GM18505 (cell line): ENCODE results near the gene OTOP3.
"Not testable (repeated sequence)": the region's sequence is repeated elsewhere in the genome, so short reads cannot be mapped to it uniquely, and the experiment has no call there.

Experiments
- ATAC-seq: cut with Tn5 transposase; IDR thresholded peaks from one replicate; pipeline ENCODE4 v1.9.1; 2021; ENCODE audit not compliant: unreplicated experiment
- POLR2A ChIP-seq: IDR thresholded peaks from 4 replicates; pipeline ENCODE4 v1.6.1; 2011; ENCODE audit warnings: borderline replicate concordance; ENCODE audit not compliant: insufficient read depth, insufficient read length; ENCODE audit errors: extremely low read depth

Gene OTOP3

DNA sequence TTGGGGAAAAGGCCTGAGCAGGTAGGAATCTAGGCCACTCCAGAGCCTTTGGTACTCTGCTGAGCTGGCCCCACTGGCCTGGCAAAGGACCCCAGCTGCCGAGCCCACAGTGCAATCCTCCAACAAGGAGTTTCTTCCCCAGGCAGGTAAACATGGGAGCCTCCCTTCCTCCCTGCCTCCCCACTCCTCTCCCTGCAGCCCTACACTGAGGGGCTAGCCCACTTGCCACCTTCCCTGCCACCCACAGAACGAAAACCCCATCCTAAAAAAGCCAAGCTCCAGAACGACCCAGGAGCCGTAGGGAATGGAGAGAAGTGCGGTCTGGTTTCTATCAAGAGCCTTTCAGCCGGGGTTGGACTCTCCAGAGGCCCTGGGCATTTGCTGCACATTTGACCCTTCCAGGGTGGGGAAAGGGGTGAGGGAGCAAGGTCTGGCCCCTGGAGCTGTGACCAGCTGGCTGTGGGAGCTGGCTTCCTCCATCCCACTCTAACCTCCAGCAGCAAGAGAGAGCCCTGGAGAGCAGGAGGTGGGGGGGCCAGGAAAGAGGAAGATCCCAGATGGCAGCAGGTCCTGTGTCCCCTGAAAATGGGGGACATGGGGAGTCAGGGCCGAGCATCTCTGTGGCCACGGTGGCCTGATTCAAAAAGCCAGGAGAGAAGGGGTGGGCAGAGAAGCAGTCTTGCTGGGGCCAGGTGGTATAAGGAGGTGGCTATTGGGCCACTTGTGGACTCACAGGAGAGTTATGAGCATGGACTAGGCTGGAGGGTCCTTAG lies 35.6 kb downstream of the OTOP3 start:
- no peak for ATAC-seq
- TF ChIP-seq POLR2A, result no peak

GRCh38 chr17:74971842-74972106 lies 36.1 kb downstream of the OTOP3 start:
- no peak for ATAC-seq

DNA sequence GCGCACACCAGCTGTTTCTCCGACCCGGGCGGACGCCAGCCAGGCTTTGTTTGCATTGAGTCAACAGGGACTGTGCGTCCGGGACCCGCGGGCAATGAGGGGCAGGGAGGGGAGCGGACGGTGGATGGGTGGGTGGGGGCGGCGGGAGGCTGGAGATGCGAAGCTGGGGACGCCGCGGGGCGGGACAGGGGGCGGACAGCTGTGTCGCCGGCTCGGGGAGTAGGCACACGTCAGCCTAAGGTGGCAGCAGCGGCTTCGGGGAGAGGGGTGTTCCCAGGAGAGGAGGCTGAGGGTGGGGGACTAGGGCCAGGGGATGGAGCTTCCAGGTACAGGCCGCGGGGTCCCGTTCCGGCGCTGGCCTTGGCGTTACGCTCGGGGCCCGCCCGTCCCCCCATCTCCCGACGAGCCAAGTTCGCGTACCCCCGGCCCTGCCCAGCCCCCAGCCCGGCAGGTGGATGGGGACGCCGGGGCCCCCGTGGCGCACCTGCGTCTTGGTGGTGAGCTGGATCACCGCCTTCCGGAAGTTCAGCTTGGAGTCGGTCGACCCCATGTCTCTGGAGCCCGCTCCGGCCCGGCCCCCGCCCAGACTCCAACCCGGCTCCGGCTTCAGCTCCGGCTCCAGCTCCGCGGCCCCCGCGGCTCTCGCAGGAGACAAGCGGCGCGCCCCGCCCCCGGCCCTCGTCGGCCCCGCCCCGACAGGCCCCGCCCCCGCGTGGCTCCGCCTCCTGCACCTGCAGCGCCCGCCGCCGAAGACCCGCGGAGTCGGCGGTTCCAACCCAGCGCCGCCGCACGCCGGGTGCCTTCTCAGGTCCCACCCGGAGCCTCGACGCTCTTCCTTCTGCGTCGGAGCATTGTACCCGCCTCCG lies 36.6 kb downstream of the OTOP3 start, which contains the start of gene HID1:
TSS of gene HID1 (minus strand) at position 653 of the 866 bp plus-strand sequence. CDS start at position 550, 103 bp downstream.
- no peak for TF ChIP-seq POLR2A

More at GRCh38 chr17:74971842-74972106, 36.1 kb downstream of the OTOP3 start:
- no peak for TF ChIP-seq POLR2A

GRCh38 chr17:74972973-74973328 lies 37.3 kb downstream of the OTOP3 start:
- TF ChIP-seq POLR2A, result no peak
- ATAC-seq, result no peak

More for the DNA sequence above, 36.6 kb downstream of the OTOP3 start, which contains the start of gene HID1:
- ATAC-seq, result no peak

GRCh38 chr17:74975943-74976342 lies 40.2 kb downstream of the OTOP3 start:
- ATAC-seq, result no peak
- no peak for TF ChIP-seq POLR2A

DNA sequence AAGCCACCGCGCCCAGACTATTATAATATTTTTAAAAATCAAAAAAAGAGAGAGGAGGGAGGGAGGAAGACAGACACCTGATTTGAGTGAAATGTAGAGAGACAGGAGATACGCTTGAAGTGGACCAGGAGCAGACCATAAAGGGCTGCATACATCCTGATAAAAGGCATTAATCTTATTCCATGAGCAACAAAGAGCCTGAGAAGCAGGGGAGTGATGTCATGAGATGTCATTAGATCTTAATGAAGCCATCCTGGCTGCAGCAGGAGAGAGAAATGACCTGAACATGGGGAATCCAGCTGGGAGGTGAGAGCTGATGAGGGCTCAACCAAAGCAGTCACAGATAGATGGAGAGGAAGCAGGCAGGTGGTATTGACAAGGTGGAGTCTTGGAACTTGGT lies 42.1 kb downstream of the OTOP3 start:
- no peak for ATAC-seq
- no peak for TF ChIP-seq POLR2A

DNA sequence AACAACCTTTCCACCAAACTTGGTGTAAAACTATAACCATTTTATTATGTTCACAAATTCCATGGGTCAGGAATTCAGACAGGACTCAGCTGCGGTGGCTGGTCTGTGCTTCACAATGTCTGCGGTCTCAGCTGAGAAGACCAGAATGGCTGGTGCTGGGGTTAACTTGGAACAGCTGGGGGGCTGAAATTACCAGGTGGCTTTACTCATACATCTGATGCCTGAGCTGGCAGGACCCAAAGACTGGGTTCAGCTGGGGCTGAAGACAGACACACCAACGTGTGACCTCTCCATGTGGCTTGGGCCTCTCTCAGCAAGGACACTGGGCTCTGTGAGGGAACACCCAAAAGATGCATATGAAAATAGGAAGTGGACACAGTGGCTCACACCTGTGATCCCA lies 42.5 kb downstream of the OTOP3 start:
- no peak for TF ChIP-seq POLR2A
- no peak for ATAC-seq

DNA sequence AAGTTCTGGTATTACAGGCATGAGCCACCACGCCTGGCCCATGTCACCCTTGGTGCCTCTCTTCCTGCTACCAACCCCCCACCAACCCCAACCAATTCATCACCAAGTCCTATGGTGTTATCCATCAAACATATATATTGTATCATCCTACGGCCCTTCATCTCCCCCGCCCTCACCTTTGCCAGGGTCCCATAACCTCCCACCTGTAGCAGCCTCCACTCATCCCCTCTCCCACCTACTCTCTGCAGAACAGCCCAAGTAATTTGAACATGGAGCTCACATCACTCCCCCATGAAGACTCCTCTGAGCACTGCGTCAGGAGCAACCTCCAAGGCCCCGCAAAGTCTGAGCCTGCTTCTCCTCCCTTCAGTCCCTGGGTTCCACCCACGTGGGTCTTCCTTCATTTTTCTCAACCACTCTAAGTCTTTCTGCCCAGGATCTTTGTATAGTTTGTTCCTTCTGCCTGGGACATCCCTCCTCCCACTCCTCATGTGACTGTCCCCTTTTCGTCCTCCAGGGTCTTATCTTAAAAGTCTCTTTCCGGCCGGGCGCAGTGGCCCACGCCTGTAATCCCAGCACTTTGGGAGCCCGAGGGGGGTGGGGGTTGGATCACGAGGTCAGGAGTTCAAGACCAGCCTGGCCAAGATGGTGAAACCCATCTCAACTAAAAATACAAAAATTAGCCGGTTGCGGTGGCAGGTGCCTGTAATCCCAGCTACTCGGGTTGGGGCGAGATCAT lies 43.9 kb downstream of the OTOP3 start:
- ATAC-seq, result no peak
- no peak for TF ChIP-seq POLR2A

GRCh38 chr17:74981318-74981978 lies 45.8 kb downstream of the OTOP3 start:
- no peak for ATAC-seq
- no peak for TF ChIP-seq POLR2A

DNA sequence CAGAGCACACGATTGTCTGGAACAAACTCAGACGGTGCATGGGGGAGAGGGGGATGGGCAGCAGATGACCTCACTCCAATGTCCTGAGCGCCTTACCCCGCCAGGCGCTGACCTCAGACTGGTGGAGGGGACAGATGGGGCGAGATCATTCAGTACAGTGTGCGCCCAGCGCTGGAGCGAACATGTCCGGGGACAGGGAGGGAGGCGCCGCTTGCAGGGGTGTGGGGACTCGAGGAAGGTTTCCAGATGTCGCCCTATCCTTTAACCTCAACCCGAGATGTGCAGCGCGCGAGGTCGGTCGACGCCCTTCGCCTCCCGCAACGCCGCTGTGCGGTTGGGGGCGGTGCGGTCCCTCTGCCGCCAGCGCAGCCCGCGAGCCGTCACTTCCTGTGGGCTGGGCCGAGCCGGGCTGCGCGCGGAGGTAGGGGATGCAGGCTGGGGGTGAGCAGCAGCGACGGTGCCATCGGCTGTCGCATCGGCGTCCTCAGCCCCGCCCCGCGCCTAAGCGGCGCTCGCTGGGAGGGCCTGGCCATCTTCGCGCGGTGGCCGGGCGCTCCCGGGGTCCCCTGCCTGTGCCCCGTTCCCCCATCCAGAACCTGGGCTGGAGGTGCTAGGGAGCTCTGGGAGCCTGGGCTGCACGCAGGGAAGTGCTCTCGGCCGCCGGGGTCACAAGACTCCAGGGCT lies 46.4 kb downstream of the OTOP3 start:
- ATAC-seq, result no peak
- no peak for TF ChIP-seq POLR2A

DNA sequence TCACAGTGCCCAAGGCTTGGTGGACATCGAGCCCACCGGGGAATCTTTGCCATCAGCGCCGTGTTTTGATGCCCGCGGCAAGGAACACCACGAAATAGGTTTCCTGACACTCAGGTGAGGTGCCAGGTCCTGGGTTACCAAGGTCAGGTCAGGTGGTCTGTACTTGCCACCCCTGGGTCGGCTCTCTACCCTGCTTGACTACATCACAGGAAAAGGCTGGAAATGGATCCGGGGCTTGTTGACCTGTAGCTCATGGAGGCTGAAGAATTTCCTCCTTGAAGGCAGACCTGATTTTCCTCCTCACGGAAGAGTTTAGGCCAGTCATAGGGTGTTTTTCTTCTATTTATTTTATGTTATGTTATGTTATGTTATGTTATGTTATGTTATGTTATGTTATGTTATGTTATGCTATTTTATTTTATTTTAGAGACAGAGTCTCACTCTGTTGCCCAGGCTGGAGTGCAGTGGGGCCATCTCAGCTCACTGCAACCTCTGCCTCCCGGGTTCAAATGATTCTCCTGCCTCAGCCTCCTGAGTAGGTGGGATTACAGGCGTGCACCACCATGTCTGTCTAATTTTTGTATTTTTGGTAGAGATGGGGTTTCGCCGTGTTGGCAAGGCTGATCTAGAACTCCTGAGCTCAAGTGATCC lies 47.1 kb downstream of the OTOP3 start:
- ATAC-seq, result not testable (repeated sequence)

- TF ChIP-seq POLR2A, result no peak
- ATAC-seq, result no peak
These were observed 50.5 kb downstream of the OTOP3 start for GRCh38 chr17:74986206-74986576.

- no peak for TF ChIP-seq POLR2A
- peak; percentile 91 for ATAC-seq
These were observed 51.8 kb downstream of the OTOP3 start, which contains the start of gene CDR2L for GRCh38 chr17:74987418-74987908. TSS of gene CDR2L (plus strand) at chr17:74987632. CDS start at chr17:74988044, 412 bp downstream.
